Activated naive CD8-positive, alpha-beta T cell treated with anti-CD3 and anti-CD28 coated beads, Interleukin-2, amount 50 U/mL, for 16 hours (primary cell): ENCODE data around the gene LCOR.
"Not testable (repeated sequence)": the region's sequence is repeated elsewhere in the genome, so short reads cannot be mapped to it uniquely, and the experiment has no call there.

Experiments used
- DNase-seq: peaks from one replicate; pipeline ENCODE4 v3.0.0-alpha.2; 2020; ENCODE audit warnings: low read depth, low spot score

The LCOR gene

GRCh38 chr10:97031459-97031858, 199.4 kb downstream of the LCOR start:
- no peak for DNase-seq

- no peak for DNase-seq
Measured at GRCh38 chr10:97032624-97033023, 200.5 kb downstream of the LCOR start.

- DNase-seq: not testable (repeated sequence)
Measured at GRCh38 chr10:97033841-97034240, 201.7 kb downstream of the LCOR start.

DNA sequence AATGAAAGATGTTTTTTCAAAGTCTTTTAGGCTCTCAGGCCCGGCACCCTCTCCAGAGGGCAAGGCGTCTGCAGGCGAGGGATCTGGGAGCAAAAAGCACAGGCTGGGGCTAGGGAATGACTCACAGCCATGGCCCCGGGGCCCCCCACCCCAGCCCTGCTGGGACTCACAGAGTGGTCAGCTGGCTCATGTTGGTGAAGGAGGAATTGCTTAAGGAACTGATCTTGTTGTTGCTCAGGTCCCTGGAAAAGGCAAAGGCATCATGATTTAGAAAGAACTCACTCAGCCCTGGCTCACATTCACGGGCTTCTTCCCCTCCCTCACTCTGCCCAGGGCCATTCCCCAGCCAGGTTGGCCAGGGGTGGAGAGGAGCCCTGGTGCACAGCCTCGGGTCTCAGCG, 202.2 kb downstream of the LCOR start:
- no peak for DNase-seq

GRCh38 chr10:97034958-97035769, 203.1 kb downstream of the LCOR start:
- no peak for DNase-seq

- DNase-seq: peak; percentile 49
Measured at GRCh38 chr10:97037365-97038361, 205.6 kb downstream of the LCOR start.

GRCh38 chr10:97038688-97039087, 206.6 kb downstream of the LCOR start:
- no peak for DNase-seq

GRCh38 chr10:97039538-97040247, 207.6 kb downstream of the LCOR start:
- DNase-seq: no peak

DNA sequence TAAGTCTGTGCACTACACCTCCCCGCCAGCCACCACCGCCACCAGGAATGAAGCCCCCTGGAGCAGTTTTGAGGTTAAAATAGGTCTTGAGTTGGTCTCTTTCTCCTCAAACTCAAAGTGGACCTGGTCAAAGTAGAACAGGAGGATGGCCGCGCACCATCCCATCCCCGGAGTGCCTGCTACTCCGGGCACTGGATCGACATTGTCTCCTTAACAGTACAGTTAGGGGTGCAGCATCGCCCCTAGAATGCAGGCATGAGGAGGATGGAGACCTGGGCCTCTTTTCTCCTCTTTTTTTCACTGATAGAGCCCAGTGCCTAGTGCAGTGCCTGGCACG, 208.1 kb downstream of the LCOR start:
- DNase-seq: no peak

DNA sequence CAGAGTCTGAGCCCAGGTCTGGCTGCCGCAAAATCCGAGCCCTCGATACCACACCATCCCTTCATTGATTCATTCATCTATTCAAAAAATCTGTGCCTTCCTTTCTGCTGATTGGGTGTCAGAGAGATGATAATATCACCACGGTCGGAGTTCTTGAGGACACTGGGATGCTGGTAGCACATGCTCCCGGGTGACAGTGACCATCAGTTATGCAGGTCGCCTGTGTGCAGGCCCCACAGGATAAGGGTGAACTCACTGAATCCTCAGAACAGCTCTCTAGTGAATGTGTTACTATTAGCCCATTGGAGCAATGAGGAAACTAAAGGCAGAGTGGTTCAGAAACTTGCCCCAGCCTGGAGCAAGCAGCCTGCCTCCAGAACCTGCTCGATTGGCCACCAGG, 208.6 kb downstream of the LCOR start:
- no peak for DNase-seq

- no peak for DNase-seq
Measured at GRCh38 chr10:97042081-97042480, 210.0 kb downstream of the LCOR start.

DNA sequence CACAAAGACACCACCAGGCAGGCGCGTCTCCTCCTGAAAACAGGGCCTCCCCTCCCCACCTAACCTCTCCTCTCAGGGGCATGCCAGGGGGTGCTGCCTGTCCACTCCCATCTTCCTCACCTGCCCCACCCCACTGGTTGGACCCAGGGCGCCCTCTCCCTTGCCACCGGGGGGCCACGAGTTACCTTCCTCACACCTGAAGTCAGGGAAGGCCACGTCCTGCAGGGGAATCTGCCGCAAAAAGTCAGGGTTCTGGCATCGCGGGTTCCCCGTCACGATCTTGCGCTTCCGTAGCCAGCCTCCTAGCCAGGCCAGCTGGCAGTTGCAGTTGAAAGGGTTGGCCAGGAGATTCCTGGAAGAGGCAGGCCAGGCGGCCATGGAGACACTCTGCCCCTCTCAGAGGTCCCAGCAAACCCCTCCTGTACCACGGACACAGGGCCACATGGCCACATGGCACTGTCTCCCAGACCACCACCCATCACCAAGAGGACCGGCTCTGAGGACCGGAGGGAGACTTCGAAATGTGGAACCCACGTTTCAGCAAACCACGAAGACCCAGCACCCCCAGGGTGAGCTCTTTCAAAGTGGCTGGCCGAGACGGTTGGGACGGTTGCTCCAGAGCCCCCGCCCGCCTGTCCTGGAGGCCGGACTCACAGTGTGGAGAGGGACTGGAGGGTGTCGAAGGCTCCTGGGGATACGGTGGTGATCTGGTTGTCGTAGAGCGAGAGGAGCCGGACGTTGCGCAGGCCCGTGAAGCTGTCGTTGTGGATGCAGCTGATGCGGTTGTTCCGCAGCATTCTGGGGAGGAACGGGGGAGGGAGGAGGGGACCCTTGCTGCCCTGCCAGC, 210.8 kb downstream of the LCOR start:
- no peak for DNase-seq

- no peak for DNase-seq
Measured at GRCh38 chr10:97043563-97043855, 211.4 kb downstream of the LCOR start.
